H9 (cell line): ENCODE results near the gene NFRKB. TPM values are rescaled to one million over a fixed set of nuclear protein-coding genes. Genes with fewer than 3 reads are reported as not detected.

Experiments
- DNase-seq: peaks from one replicate; pipeline ENCODE4 v3.0.0-alpha.2; 2017
- H2AFZ ChIP-seq: one replicate; pipeline ENCODE4 v1.6.1; 2013; ENCODE audit warnings: mild to moderate bottlenecking, low read length, control low read depth, moderate library complexity
- H2AK5ac ChIP-seq: 2 replicates; pipeline ENCODE4 v1.6.1; 2013; ENCODE audit warnings: low read length, control low read depth, mixed read lengths; ENCODE audit not compliant: insufficient read length
- H2BK120ac ChIP-seq: one replicate; pipeline ENCODE4 v1.6.1; 2013; ENCODE audit warnings: low read depth, mild to moderate bottlenecking, low read length, control low read depth, inconsistent platforms; ENCODE audit not compliant: poor library complexity, severe bottlenecking
- H2BK12ac ChIP-seq: 2 replicates; pipeline ENCODE4 v1.6.1; 2013; ENCODE audit warnings: low read length, control low read depth, mixed read lengths, low read depth; ENCODE audit not compliant: insufficient read length
- H2BK15ac ChIP-seq: 2 replicates; pipeline ENCODE4 v1.6.1; 2013; ENCODE audit warnings: low read depth, low read length, control low read depth
- H2BK20ac ChIP-seq: one replicate; pipeline ENCODE4 v1.6.1; 2013; ENCODE audit warnings: low read depth, mild to moderate bottlenecking, low read length, control low read depth, inconsistent platforms; ENCODE audit not compliant: poor library complexity, severe bottlenecking
- H2BK5ac ChIP-seq: 2 replicates; pipeline ENCODE4 v1.6.1; 2013; ENCODE audit warnings: low read length, control low read depth, mixed read lengths; ENCODE audit not compliant: insufficient read length
- H3K14ac ChIP-seq: 2 replicates; pipeline ENCODE4 v1.6.1; 2013; ENCODE audit warnings: low read length, control low read depth; ENCODE audit not compliant: insufficient read depth
- H3K18ac ChIP-seq: 2 replicates; pipeline ENCODE4 v1.6.1; 2013; ENCODE audit warnings: low read depth, mild to moderate bottlenecking, mixed read lengths, low read length, control low read depth; ENCODE audit not compliant: insufficient read length
- H3K23ac ChIP-seq: 2 replicates; pipeline ENCODE4 v1.6.1; 2013; ENCODE audit warnings: low read length, control low read depth, mixed read lengths, low read depth; ENCODE audit not compliant: insufficient read length
- H3K23me2 ChIP-seq: 2 replicates; pipeline ENCODE4 v1.6.1; 2013; ENCODE audit warnings: low read depth, mild to moderate bottlenecking, mixed read lengths, low read length, control low read depth; ENCODE audit not compliant: insufficient read length, poor library complexity, severe bottlenecking
- H3K27ac ChIP-seq: 2 replicates; pipeline ENCODE4 v1.5.1; 2013; ENCODE audit warnings: low read length, control low read depth, mixed read lengths, low read depth; ENCODE audit not compliant: insufficient read length
- H3K27me3 ChIP-seq: 2 replicates; pipeline ENCODE4 v1.6.1; 2013; ENCODE audit warnings: low read length, control low read depth, inconsistent platforms; ENCODE audit not compliant: insufficient read depth
- H3K4ac ChIP-seq: 2 replicates; pipeline ENCODE4 v1.6.1; 2013; ENCODE audit warnings: low read depth, mild to moderate bottlenecking, control low read depth, inconsistent platforms, low read length, moderate library complexity
- H3K4me1 ChIP-seq: 2 replicates; pipeline ENCODE4 v1.6.1; 2013; ENCODE audit warnings: low read length, control low read depth, inconsistent platforms; ENCODE audit not compliant: insufficient read depth
- H3K4me2 ChIP-seq: 2 replicates; pipeline ENCODE4 v1.6.1; 2013; ENCODE audit warnings: low read length, control low read depth, mixed read lengths; ENCODE audit not compliant: insufficient read length, insufficient read depth
- H3K56ac ChIP-seq: 2 replicates; pipeline ENCODE4 v1.6.1; 2013; ENCODE audit warnings: low read depth, mild to moderate bottlenecking, mixed read lengths, low read length, control low read depth; ENCODE audit not compliant: insufficient read length
- H3K79me1 ChIP-seq: 2 replicates; pipeline ENCODE4 v1.6.1; 2013; ENCODE audit warnings: low read depth, mild to moderate bottlenecking, moderate library complexity, low read length, control low read depth, inconsistent platforms; ENCODE audit not compliant: insufficient read depth, poor library complexity, severe bottlenecking
- H3K79me2 ChIP-seq: 2 replicates; pipeline ENCODE4 v1.6.1; 2013; ENCODE audit warnings: low read length, control low read depth, inconsistent platforms; ENCODE audit not compliant: insufficient read depth
- H3K9ac ChIP-seq: 2 replicates; pipeline ENCODE4 v1.6.1; 2013; ENCODE audit warnings: low read length, control low read depth, mixed read lengths; ENCODE audit not compliant: insufficient read length; ENCODE audit errors: extremely low read depth
- H3K9me3 ChIP-seq: one replicate; pipeline ENCODE4 v1.6.1; 2013; ENCODE audit warnings: low read depth, low read length, inconsistent platforms; ENCODE audit not compliant: control insufficient read depth
- H3T11ph ChIP-seq: one replicate; pipeline ENCODE4 v1.6.1; 2013; ENCODE audit warnings: mild to moderate bottlenecking, low read length, control low read depth, inconsistent platforms
- H4K20me1 ChIP-seq: one replicate; pipeline ENCODE4 v1.6.1; 2013; ENCODE audit not compliant: control insufficient read depth, insufficient read length, insufficient read depth
- H4K5ac ChIP-seq: 2 replicates; pipeline ENCODE4 v1.6.1; 2013; ENCODE audit warnings: low read depth, mild to moderate bottlenecking, mixed read lengths, low read length, control low read depth; ENCODE audit not compliant: insufficient read length
- H4K8ac ChIP-seq: replicated peaks from 2 replicates; pipeline ENCODE4 v1.6.1; 2013; ENCODE audit warnings: low read length, control low read depth, mixed read lengths, low read depth; ENCODE audit not compliant: insufficient read length
- H4K91ac ChIP-seq: 2 replicates; pipeline ENCODE4 v1.6.1; 2013; ENCODE audit warnings: low read depth, mild to moderate bottlenecking, moderate library complexity, mixed read lengths, low read length, control low read depth; ENCODE audit not compliant: insufficient read length
- H3K27ac Mint-ChIP-seq, 3 experiments: 2 replicates in 2 of 3; 3 replicates in 1 of 3; pipeline ENCODE4 v1.8.0; 2020 to 2021; ENCODE audit warnings: mixed read lengths in 3 of 3, mild to moderate bottlenecking in 1 of 3, moderate library complexity in 1 of 3
- H3K27me3 Mint-ChIP-seq: 2 replicates; pipeline ENCODE4 v1.8.0; 2021; ENCODE audit warnings: low read depth, mild to moderate bottlenecking, moderate library complexity, mixed read lengths
- H3K36me3 Mint-ChIP-seq, 3 experiments: 2 replicates in 2 of 3; 3 replicates in 1 of 3; pipeline ENCODE4 v1.8.0; 2020 to 2021; ENCODE audit warnings: low read depth in 3 of 3, mixed read lengths in 3 of 3; ENCODE audit not compliant: insufficient read depth in 1 of 3
- H3K4me1 Mint-ChIP-seq, 2 experiments: 2 replicates each; pipeline ENCODE4 v1.8.0; 2020; ENCODE audit warnings: mixed read lengths in 2 of 2
- H3K4me3 Mint-ChIP-seq, 2 experiments: 2 replicates in 1 of 2; 3 replicates in 1 of 2; pipeline ENCODE4 v1.8.0; 2020 to 2021; ENCODE audit warnings: mild to moderate bottlenecking in 2 of 2, mixed read lengths in 2 of 2, moderate library complexity in 1 of 2
- H3K9me3 Mint-ChIP-seq, 2 experiments: 2 replicates in 1 of 2; 3 replicates in 1 of 2; pipeline ENCODE4 v1.8.0; 2020; ENCODE audit warnings: mild to moderate bottlenecking in 2 of 2, mixed read lengths in 2 of 2, moderate library complexity in 1 of 2
- CTCF ChIP-seq: fragments of 200-600 bp; sonication (generic); conservative IDR thresholded peaks from 3 replicates; pipeline ENCODE4 v1.8.0; 2021; ENCODE audit warnings: antibody characterized with exemption, mild to moderate bottlenecking
- WGBS: extraction: QIAGEN DNeasy Blood & Tissue Kit; methylation state at CpG from one replicate; pipeline ENCODE4 v1.1.7; 2013; ENCODE audit warnings: missing lambda C conversion rate, low lambda C conversion rate, mixed read lengths; ENCODE audit not compliant: insufficient read length; ENCODE audit errors: extremely low coverage; 5-methylcytosine and 5-hydroxymethylcytosine counted together
- total RNA-seq: library from RNA; stranded (reverse); gene quantifications from 2 replicates; pipeline ENCODE4 v1.2.1, GENCODE V29; 2021

NFRKB gene
- total RNA-seq, 1 experiment from 2014 or later = 41.0 TPM

GRCh38 chr11:129932381-129933067 lies 37.1 kb upstream of the NFRKB start:
- DNase-seq = no peak
- Histone ChIP-seq H3K9me3 (no peaks in the 10 kb centered on the region), H2BK20ac (no peak overlapping the region), H3T11ph (no peak overlapping the region), H2BK5ac (no peak overlapping the region), H3K27ac (no peak overlapping the region), H3K14ac (no peak overlapping the region), H4K8ac (no peak overlapping the region), H2AK5ac (no peak overlapping the region), H2BK12ac (no peak overlapping the region), H4K5ac (no peak overlapping the region), H3K23ac (no peak overlapping the region), H3K79me2 (no peaks in the 10 kb centered on the region), H3K56ac (no peak overlapping the region), H3K4me2 (no peak overlapping the region), H2BK15ac (no peak overlapping the region), H3K4ac (no peak overlapping the region), H3K27me3 (no peaks in the 10 kb centered on the region), H4K91ac (no peak overlapping the region), H3K4me1 (peaks cover 5% of the 10 kb centered on the region; the same call in 1 of the 2 replicates), H3K79me1 (no peaks in the 10 kb centered on the region), H2BK120ac (no peak overlapping the region), H3K9ac (no peak overlapping the region), H4K20me1 (no peaks in the 10 kb centered on the region), H3K23me2 (no peaks in the 10 kb centered on the region), H3K18ac (no peak overlapping the region), H2AFZ (no peak overlapping the region)
- Mint-ChIP-seq H3K36me3 (peaks cover 16 to 35% (median 24%) of the 10 kb centered on the region in 3 experiments), H3K4me1 (peaks cover 12 to 21% of the 10 kb centered on the region in 2 experiments), H3K27ac (peak overlapping the region in 2 of 3 experiments; percentile 16 to 93; a peak in 1 of 7 replicates), H3K4me3 (no peak overlapping the region), H3K27me3 (no peaks in the 10 kb centered on the region), H3K9me3 (no peaks in the 10 kb centered on the region)
- TF ChIP-seq CTCF = no peak
- no CpG with 5 or more reads among the region's 7 CpGs for WGBS
